Measurements from ENCODE around the gene RAB11FIP4. TPM values are rescaled to one million over a fixed set of nuclear protein-coding genes. Genes with fewer than 3 reads are reported as not detected.

RAB11FIP4 gene
- total RNA-seq, 2 donors from 2014 or later = 35.6 to 62.2 TPM

GRCh38 chr17:31540602-31541307 lies 149.3 kb downstream of the RAB11FIP4 start:
- no peak for DNase-seq
- Mint-ChIP-seq H3K9me3 (peaks cover 16% of the 10 kb centered on the region), H3K27me3 (ENCODE audit: insufficient read depth) (no peaks in the 10 kb centered on the region), H3K27ac (no peak overlapping the region), H3K36me3 (ENCODE audit: low read depth) (peaks cover 4% of the 10 kb centered on the region), H3K4me3 (no peak overlapping the region), H3K4me1 (peaks cover 5% of the 10 kb centered on the region)
- Histone ChIP-seq H3K9me3 (ENCODE audit: control insufficient read depth, low read length) (no peaks in the 10 kb centered on the region), H3K4me1 (ENCODE audit: control insufficient read depth, insufficient read depth, low read length) (no peaks in the 10 kb centered on the region), H3K36me3 (ENCODE audit: control insufficient read depth, insufficient read depth, low read length) (no peaks in the 10 kb centered on the region), H3K9ac (ENCODE audit: extremely low read depth, low read length, poor library complexity, severe bottlenecking) (no peak overlapping the region), H3K27me3 (ENCODE audit: control insufficient read depth, insufficient read depth, low read length, poor library complexity, severe bottlenecking) (no peaks in the 10 kb centered on the region), H3K27ac (ENCODE audit: low read depth, low read length) (no peak overlapping the region), H3K4me3 (ENCODE audit: low read length) (no peak overlapping the region)
- no peak for TF ChIP-seq CTCF (conservative IDR thresholded peaks at IDR 0.05)
- 90 to 96% methylated on average over 7 to 9 of the region's 9 CpGs for WGBS, 2 experiments (ENCODE audit: insufficient coverage in 1 of 2, insufficient read length in 1 of 2)

GRCh38 chr17:31541559-31541958 lies 150.1 kb downstream of the RAB11FIP4 start:
- Histone ChIP-seq H3K27me3 (ENCODE audit: control insufficient read depth, insufficient read depth, low read length, poor library complexity, severe bottlenecking) (no peaks in the 10 kb centered on the region), H3K9ac (ENCODE audit: extremely low read depth, low read length, poor library complexity, severe bottlenecking) (no peak overlapping the region), H3K27ac (ENCODE audit: low read depth, low read length) (no peak overlapping the region), H3K36me3 (ENCODE audit: control insufficient read depth, insufficient read depth, low read length) (no peaks in the 10 kb centered on the region), H3K4me1 (ENCODE audit: control insufficient read depth, insufficient read depth, low read length) (no peaks in the 10 kb centered on the region), H3K4me3 (ENCODE audit: low read length) (no peak overlapping the region), H3K9me3 (ENCODE audit: control insufficient read depth, low read length) (no peaks in the 10 kb centered on the region)
- no peak overlapping the region for H3K27ac Mint-ChIP-seq
- peaks cover 17% of the 10 kb centered on the region for H3K9me3 Mint-ChIP-seq
- peaks cover 5% of the 10 kb centered on the region for H3K4me1 Mint-ChIP-seq
- H3K27me3 Mint-ChIP-seq (ENCODE audit: insufficient read depth) = no peaks in the 10 kb centered on the region
- TF ChIP-seq CTCF (conservative IDR thresholded peaks at IDR 0.05) = peak; percentile 58
- WGBS, 2 experiments (ENCODE audit: insufficient coverage in 1 of 2, insufficient read length in 1 of 2) = 86% methylated on average over 2 to 5 of the region's 5 CpGs
- peaks cover 4% of the 10 kb centered on the region for H3K36me3 Mint-ChIP-seq (ENCODE audit: low read depth)
- H3K4me3 Mint-ChIP-seq = no peak overlapping the region
- DNase-seq = peak; percentile 79

- 84 to 92% methylated on average over 3 of the region's 3 CpGs for WGBS, 2 experiments (ENCODE audit: insufficient coverage in 1 of 2, insufficient read length in 1 of 2)
- H3K36me3 ChIP-seq (ENCODE audit: control insufficient read depth, insufficient read depth, low read length) = no peaks in the 10 kb centered on the region
These were observed 152.7 kb downstream of the RAB11FIP4 start for GRCh38 chr17:31544186-31544585.

More at GRCh38 chr17:31544186-31544585, 152.7 kb downstream of the RAB11FIP4 start:
- H3K27ac Mint-ChIP-seq = no peak overlapping the region
- Histone ChIP-seq H3K4me3 (ENCODE audit: low read length) (no peak overlapping the region), H3K9me3 (ENCODE audit: control insufficient read depth, low read length) (no peaks in the 10 kb centered on the region), H3K4me1 (ENCODE audit: control insufficient read depth, insufficient read depth, low read length) (no peaks in the 10 kb centered on the region), H3K9ac (ENCODE audit: extremely low read depth, low read length, poor library complexity, severe bottlenecking) (no peak overlapping the region), H3K27me3 (ENCODE audit: control insufficient read depth, insufficient read depth, low read length, poor library complexity, severe bottlenecking) (no peaks in the 10 kb centered on the region), H3K27ac (ENCODE audit: low read depth, low read length) (no peak overlapping the region)
- H3K27me3 Mint-ChIP-seq (ENCODE audit: insufficient read depth) = no peaks in the 10 kb centered on the region
- H3K4me3 Mint-ChIP-seq = no peak overlapping the region
- peaks cover 3% of the 10 kb centered on the region for H3K4me1 Mint-ChIP-seq
- DNase-seq = no peak
- H3K36me3 Mint-ChIP-seq (ENCODE audit: low read depth) = no peaks in the 10 kb centered on the region
- H3K9me3 Mint-ChIP-seq = peaks cover 17% of the 10 kb centered on the region
- no peak for TF ChIP-seq CTCF (conservative IDR thresholded peaks at IDR 0.05)

Data from endodermal cell (in vitro differentiated cells).